ENCODE measurements around the gene SRRM1.
"Not testable (repeated sequence)": the region's sequence is repeated elsewhere in the genome, so short reads cannot be mapped to it uniquely, and the experiment has no call there.

SRRM1 gene

GRCh38 chr1:24648919-24649318 lies 5.8 kb downstream of the SRRM1 start:
- no peak for DNase-seq

- DNase-seq, result no peak
Observed at GRCh38 chr1:24652382-24652781, 9.3 kb downstream of the SRRM1 start.

GRCh38 chr1:24654010-24654409 lies 10.9 kb downstream of the SRRM1 start:
- DNase-seq, result no peak

DNA sequence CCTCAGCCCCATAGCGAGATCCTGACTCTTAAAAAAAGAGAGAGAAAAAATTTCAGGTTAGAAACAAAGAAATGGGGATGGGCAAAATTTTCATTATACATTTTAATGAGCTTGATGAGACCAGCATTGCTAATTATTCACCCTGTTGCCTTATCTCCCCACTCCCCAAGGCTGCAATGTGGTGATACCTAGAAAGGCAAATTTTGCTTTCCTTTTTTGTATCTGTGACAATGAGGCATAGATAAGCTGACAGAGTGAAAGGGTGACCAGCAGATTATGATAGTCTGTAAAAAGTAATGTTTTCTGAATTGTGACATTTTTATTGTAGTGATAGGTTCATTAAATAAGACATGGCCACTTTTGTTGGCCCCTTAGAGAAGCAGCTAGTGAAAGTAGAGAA lies 12.9 kb downstream of the SRRM1 start:
- DNase-seq, result no peak

DNA sequence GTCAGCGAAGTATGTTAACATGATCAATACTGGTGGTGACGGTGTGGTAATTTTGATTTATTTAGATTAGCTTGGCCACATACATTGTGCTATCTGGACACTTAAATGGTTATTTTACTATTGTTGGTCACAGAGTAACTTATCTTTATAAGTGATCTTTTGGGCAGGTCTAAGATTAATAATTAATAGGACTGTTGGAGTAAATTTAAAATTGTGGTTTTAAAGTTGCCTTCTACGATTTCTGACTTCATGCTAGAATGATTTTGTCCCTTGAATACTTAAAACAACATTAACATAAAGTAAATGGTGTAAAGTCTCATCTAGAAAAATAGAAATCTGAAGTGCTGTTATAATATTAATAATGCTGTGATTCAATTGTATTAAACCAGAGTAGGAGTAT lies 14.7 kb downstream of the SRRM1 start:
- no peak for DNase-seq

GRCh38 chr1:24659166-24659904 lies 16.2 kb downstream of the SRRM1 start:
- DNase-seq, result no peak

GRCh38 chr1:24659993-24660665 lies 17.0 kb downstream of the SRRM1 start:
- no peak for DNase-seq

- no peak for DNase-seq
Observed at GRCh38 chr1:24664507-24665033, 21.5 kb downstream of the SRRM1 start.

DNA sequence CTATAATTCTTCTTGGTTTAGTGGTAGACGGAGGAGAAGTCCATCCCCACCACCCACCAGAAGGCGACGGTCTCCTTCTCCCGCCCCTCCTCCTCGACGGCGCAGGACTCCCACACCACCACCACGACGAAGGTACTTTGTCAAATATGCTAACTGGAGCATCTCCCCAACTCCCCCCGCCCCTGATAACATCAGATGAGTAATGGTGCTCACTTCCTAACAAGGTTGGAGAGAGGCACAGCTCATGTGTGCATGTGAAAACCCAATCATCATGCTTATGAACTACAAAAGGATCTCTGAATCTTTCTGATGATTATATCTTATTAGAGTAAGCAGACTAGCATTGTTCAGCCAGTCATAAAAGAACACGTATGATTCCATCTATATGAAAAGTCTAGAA lies 23.7 kb downstream of the SRRM1 start:
- DNase-seq, result no peak

- DNase-seq, result not testable (repeated sequence)
Observed at GRCh38 chr1:24671372-24671771, 28.3 kb downstream of the SRRM1 start.

- DNase-seq, result not testable (repeated sequence)
Observed at GRCh38 chr1:24672686-24673085, 29.6 kb downstream of the SRRM1 start.

DNA sequence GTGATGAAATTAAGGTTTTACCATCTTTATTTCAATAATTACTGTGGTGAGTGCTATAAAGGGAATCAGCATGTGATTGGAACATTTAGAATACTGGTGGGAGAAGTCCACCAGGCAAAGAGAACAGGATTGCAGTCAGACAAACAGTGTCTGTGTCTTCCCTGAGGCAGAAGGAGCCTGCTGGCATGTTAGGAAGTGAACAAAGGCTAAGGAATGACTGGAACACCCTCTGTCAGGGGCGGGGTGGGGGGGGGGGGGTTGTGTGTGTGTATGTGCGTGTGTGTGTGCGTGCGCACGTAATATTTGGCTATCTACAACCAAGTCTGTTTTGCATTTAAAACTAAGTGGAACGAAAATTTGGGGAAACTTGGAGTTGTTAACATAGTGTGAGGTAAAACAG lies 30.2 kb downstream of the SRRM1 start:
- DNase-seq, result no peak

GRCh38 chr1:24678421-24678820 lies 35.3 kb downstream of the SRRM1 start:
- DNase-seq, result not testable (repeated sequence)

- no peak for DNase-seq
Observed at GRCh38 chr1:24679725-24680124, 36.6 kb downstream of the SRRM1 start.

- DNase-seq, result no peak
Observed at GRCh38 chr1:24683713-24684162, 40.6 kb downstream of the SRRM1 start.

DNA sequence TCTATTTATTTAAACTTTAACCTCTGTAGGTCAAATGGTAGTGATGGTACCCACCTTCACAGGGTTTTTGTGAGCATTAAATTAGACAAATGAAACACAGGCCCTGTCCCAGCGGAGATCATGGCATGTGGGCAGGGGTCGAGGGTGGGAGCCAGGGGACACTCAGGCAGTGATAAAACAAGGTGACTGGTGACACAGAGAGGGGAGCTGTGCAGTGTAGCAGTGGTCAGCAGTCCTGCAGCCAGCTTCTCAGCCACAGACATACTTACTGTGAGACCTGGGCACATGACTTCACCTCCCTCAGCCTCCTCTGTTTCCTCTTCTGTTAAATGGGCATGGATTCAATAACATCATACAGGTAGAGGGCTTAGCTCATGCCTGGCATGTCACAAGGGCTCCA lies 44.9 kb downstream of the SRRM1 start:
- DNase-seq, result no peak

DNA sequence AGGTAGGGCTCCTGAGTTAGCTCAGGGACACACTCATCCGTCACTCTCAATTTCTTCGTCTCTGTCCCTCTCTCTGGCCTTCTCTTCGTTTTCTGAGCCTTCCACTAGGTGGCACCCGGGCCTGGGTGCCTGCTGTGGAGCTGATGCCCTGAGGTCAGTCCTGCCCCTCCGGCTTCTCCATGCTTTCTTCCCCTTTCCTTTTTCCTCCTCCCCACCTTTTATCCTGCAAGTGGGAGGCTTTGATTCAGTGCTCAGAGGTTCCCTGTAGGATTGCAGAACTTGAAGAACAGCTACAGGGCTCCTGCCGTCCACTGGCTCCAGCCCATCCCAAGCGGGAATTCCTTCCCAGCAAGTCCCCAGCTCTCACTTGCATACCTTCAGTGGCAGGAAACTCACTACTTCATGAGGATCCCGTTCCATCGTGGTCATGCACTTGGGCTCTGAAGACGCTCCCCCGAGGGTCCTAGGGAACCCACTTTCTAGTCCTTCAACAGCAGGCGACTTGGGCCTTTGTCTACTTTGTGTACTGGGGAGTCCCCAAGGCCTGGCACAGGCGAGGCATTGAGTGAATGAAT lies 45.6 kb downstream of the SRRM1 start:
- peak; percentile 66 to 70 for DNase-seq

GRCh38 chr1:24691051-24691450 lies 47.9 kb downstream of the SRRM1 start:
- DNase-seq, result no peak

GRCh38 chr1:24692351-24692980 lies 49.4 kb downstream of the SRRM1 start:
- DNase-seq, result no peak

DNA sequence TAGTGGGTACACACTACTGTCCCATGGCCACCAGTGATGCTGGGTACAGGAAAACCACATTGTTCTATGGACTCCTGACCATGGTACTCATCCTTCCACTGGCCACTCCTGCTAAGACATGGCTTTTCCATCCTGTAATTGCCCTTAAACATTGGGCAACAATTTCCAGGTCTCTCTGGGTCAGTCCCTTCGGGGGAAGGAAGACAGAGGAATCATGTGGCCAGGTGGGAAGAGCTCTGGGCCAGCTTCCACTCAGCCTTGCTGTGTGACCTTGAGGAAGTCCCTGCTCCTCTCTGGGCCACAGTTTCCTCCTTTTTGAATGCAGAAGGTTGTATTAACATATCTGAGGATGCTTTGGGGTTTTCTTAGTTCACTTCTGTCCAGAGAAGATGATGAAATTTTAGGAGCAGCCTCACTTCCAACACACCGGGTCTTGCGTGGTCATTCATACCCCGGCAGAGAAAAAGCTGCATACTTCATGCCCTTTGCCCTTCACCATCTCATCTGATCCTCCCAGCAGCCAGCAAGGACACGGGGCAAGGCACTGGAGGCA lies 50.8 kb downstream of the SRRM1 start:
- DNase-seq, result no peak

DNA sequence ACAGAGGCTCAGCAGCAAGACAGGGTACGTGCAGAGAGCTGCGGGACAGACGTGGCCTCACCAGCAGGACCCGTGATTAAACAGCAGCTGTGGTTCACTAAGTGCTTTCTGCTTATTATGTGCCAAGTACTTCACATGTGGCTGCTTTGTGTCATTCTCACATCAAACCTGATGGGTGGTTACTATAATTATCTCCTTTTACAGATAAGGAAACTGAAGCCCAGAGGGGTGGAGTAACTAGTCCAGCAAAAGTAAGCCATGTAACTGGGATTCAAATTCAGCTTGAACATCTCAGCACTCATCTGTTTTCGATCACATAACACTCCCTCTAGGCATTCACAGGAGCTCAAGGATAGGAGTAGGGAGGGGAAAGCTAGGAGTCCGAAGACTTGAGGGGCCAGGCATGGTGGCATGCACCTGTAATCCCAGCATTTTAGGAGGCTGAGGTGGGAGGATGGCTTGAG lies 51.3 kb downstream of the SRRM1 start:
- peak in 1 of 2 donors; percentile 35 for DNase-seq

- peak; percentile 17 to 33 for DNase-seq
Observed at GRCh38 chr1:24695202-24695974, 52.3 kb downstream of the SRRM1 start.

Measured in CD4-positive, alpha-beta T cell treated with Interferon alpha-2 for 1 hour (primary cell).